ENCODE measurements around the gene MICU2. TPM values are rescaled to one million over a fixed set of nuclear protein-coding genes. Genes with fewer than 3 reads are reported as not detected.

The MICU2 gene, protein sequence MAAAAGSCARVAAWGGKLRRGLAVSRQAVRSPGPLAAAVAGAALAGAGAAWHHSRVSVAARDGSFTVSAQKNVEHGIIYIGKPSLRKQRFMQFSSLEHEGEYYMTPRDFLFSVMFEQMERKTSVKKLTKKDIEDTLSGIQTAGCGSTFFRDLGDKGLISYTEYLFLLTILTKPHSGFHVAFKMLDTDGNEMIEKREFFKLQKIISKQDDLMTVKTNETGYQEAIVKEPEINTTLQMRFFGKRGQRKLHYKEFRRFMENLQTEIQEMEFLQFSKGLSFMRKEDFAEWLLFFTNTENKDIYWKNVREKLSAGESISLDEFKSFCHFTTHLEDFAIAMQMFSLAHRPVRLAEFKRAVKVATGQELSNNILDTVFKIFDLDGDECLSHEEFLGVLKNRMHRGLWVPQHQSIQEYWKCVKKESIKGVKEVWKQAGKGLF
- total RNA-seq (39.8 and 43.9 TPM in 2 replicates), polyA plus RNA-seq (34.5 and 43.3 TPM in 2 replicates), polyA minus RNA-seq (ENCODE audit: low replicate concordance) (1.2 and 1.6 TPM in 2 replicates)
- polyA plus RNA-seq (2012), result 31.5 and 32.7 TPM in 2 replicates

GRCh38 chr13:21603531-21604448 is at the start of gene MICU2:
TSS of gene MICU2 (minus strand) at chr13:21604170. CDS start at chr13:21604148, 22 bp downstream.
- Histone ChIP-seq H2AFZ (ENCODE audit: low read length) (peak within 1 kb of the TSS; percentile 93), H3K79me2 (ENCODE audit: control insufficient read depth, insufficient read depth, low read length) (peaks cover 15% of the 10 kb centered on the region), H3K27ac (ENCODE audit: insufficient read depth, low read length) (peak within 1 kb of the TSS; percentile 94), H3K4me3 (replicated peaks in 1 of 4; ENCODE audit: control extremely low read depth in 1 of 4, insufficient read depth in 1 of 4, low read depth in 3 of 4, low read length in 4 of 4) (peak within 1 kb of the TSS; percentile 87 to 94 (median 89)), H3K4me2 (ENCODE audit: extremely low read depth, insufficient read depth, low read length) (peak within 1 kb of the TSS; percentile 79), H3K4me1 (ENCODE audit: control insufficient read depth, extremely low read depth, insufficient read depth, low read length) (no peaks in the 10 kb centered on the region), H3K36me3 (ENCODE audit: control insufficient read depth, insufficient read depth, low read length) (no peaks in the 10 kb centered on the region), H3K27me3 (ENCODE audit: control insufficient read depth, insufficient read depth, low read length) (no peaks in the 10 kb centered on the region), H4K20me1 (ENCODE audit: control insufficient read depth, extremely low read depth, insufficient read depth, low read length) (no peaks in the 10 kb centered on the region), H3K9ac (ENCODE audit: insufficient read depth, low read length) (peak within 1 kb of the TSS; percentile 99), H3K9me3 (ENCODE audit: control insufficient read depth, insufficient read depth, low read depth, low read length) (no peaks in the 10 kb centered on the region)
- DNase-seq (ENCODE audit: low read depth in 2 of 2), result peak; percentile 92 to 93
- TF ChIP-seq CTCF (conservative IDR thresholded peaks at IDR 0.05 in 1 of 2, IDR thresholded peaks at IDR 0.05 in 1 of 2; ENCODE audit: low read depth in 1 of 2, low read length in 2 of 2), result peak in 1 of 2 donors; percentile 9
- no peak for TF ChIP-seq EZH2 (IDR thresholded peaks at IDR 0.05; ENCODE audit: low read length, missing control alignments)

DNA sequence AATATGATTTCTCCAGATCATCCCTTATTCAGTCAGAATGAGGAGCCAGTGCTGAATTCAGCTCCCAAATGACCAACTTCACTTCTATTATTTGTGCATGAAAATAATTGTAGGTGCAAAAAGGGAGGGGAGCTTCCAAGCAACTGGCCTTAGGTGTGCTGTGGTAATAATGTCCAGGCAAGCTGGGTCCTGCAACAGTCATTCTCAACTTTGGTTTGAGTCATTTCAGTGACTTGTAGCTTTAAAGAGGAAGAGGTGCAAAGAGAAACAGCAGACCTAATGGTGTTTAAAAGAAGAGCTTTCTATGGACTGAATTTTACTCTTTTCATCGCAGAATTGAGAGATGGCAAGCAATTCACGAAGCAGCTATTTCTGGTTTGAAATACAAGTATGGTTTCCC is 37.7 kb upstream of the MICU2 start:
- no peak for TF ChIP-seq EZH2 (IDR thresholded peaks at IDR 0.05; ENCODE audit: low read length, missing control alignments)
- no peak for TF ChIP-seq CTCF (conservative IDR thresholded peaks at IDR 0.05 in 1 of 2, IDR thresholded peaks at IDR 0.05 in 1 of 2; ENCODE audit: low read depth in 1 of 2, low read length in 2 of 2)
- Histone ChIP-seq H3K79me2 (ENCODE audit: control insufficient read depth, insufficient read depth, low read length) (no peaks in the 10 kb centered on the region), H3K9me3 (ENCODE audit: control insufficient read depth, insufficient read depth, low read depth, low read length) (no peaks in the 10 kb centered on the region), H2AFZ (ENCODE audit: low read length) (no peak overlapping the region), H3K36me3 (ENCODE audit: control insufficient read depth, insufficient read depth, low read length) (no peaks in the 10 kb centered on the region), H3K9ac (ENCODE audit: insufficient read depth, low read length) (no peak overlapping the region), H4K20me1 (ENCODE audit: control insufficient read depth, extremely low read depth, insufficient read depth, low read length) (no peaks in the 10 kb centered on the region), H3K27me3 (ENCODE audit: control insufficient read depth, insufficient read depth, low read length) (no peaks in the 10 kb centered on the region), H3K27ac (ENCODE audit: insufficient read depth, low read length) (no peak overlapping the region), H3K4me3 (replicated peaks in 1 of 4; ENCODE audit: control extremely low read depth in 1 of 4, insufficient read depth in 1 of 4, low read depth in 3 of 4, low read length in 4 of 4) (no peak overlapping the region), H3K4me1 (ENCODE audit: control insufficient read depth, extremely low read depth, insufficient read depth, low read length) (no peaks in the 10 kb centered on the region), H3K4me2 (ENCODE audit: extremely low read depth, insufficient read depth, low read length) (no peak overlapping the region)
- no peak for DNase-seq (ENCODE audit: low read depth in 2 of 2)

GRCh38 chr13:21639561-21639960 is 35.6 kb upstream of the MICU2 start:
- no peaks in the 10 kb centered on the region for H3K4me1 ChIP-seq (ENCODE audit: control insufficient read depth, extremely low read depth, insufficient read depth, low read length)
- H3K36me3 ChIP-seq (ENCODE audit: control insufficient read depth, insufficient read depth, low read length), result no peaks in the 10 kb centered on the region
- no peak overlapping the region for H3K9ac ChIP-seq (ENCODE audit: insufficient read depth, low read length)
- H4K20me1 ChIP-seq (ENCODE audit: control insufficient read depth, extremely low read depth, insufficient read depth, low read length), result no peaks in the 10 kb centered on the region
- no peaks in the 10 kb centered on the region for H3K79me2 ChIP-seq (ENCODE audit: control insufficient read depth, insufficient read depth, low read length)
- no peak overlapping the region for H3K4me2 ChIP-seq (ENCODE audit: extremely low read depth, insufficient read depth, low read length)
- H2AFZ ChIP-seq (ENCODE audit: low read length), result no peak overlapping the region
- no peaks in the 10 kb centered on the region for H3K9me3 ChIP-seq (ENCODE audit: control insufficient read depth, insufficient read depth, low read depth, low read length)
- H3K4me3 ChIP-seq (replicated peaks in 1 of 4; ENCODE audit: control extremely low read depth in 1 of 4, insufficient read depth in 1 of 4, low read depth in 3 of 4, low read length in 4 of 4), result no peak overlapping the region
- TF ChIP-seq CTCF (conservative IDR thresholded peaks at IDR 0.05 in 1 of 2, IDR thresholded peaks at IDR 0.05 in 1 of 2; ENCODE audit: low read depth in 1 of 2, low read length in 2 of 2) (no peak), EZH2 (IDR thresholded peaks at IDR 0.05; ENCODE audit: low read length, missing control alignments) (no peak)
- H3K27me3 ChIP-seq (ENCODE audit: control insufficient read depth, insufficient read depth, low read length), result no peaks in the 10 kb centered on the region
- H3K27ac ChIP-seq (ENCODE audit: insufficient read depth, low read length), result no peak overlapping the region
- DNase-seq (ENCODE audit: low read depth in 2 of 2), result no peak

Data from fibroblast of lung (primary cell).